K562 (cell line): Measurements from ENCODE around the gene OVCA2. TPM values are rescaled to one million over a fixed set of nuclear protein-coding genes. Genes with fewer than 3 reads are reported as not detected.

Source experiments
- ARID1B ChIP-seq: fragments of 450-650 bp; IDR thresholded peaks from 2 replicates; pipeline ENCODE4 v1.6.1; 2016; ENCODE audit warnings: antibody characterized with exemption, mild to moderate bottlenecking, inconsistent platforms
- ASH1L ChIP-seq: fragments of 450-650 bp; IDR thresholded peaks from 2 replicates; pipeline ENCODE4 v1.6.1; 2018; ENCODE audit warnings: borderline replicate concordance, mild to moderate bottlenecking, low read depth; ENCODE audit not compliant: partially characterized antibody
- ATF1 ChIP-seq, 2 experiments: fragments of 450-650 bp in 1 of 2; IDR thresholded peaks; 2 replicates each; pipeline ENCODE4 v1.6.1; 2016; ENCODE audit warnings: missing compliant biosample characterization in 1 of 2, missing genetic modification characterization in 1 of 2
- CTCF ChIP-seq, 3 experiments: IDR thresholded peaks in 2 of 3; conservative IDR thresholded peaks in 1 of 3; 2 replicates each; pipeline ENCODE4 v1.5.1; 2011 to 2012; ENCODE audit warnings: low read length in 3 of 3, mild to moderate bottlenecking in 3 of 3, control low read depth in 2 of 3, improper control_type of control experiment in 1 of 3, inconsistent platforms in 1 of 3, low read depth in 1 of 3, mixed read lengths in 1 of 3, moderate library complexity in 1 of 3; ENCODE audit not compliant: insufficient read depth in 2 of 3
- DLX4 ChIP-seq: fragments of 250-450 bp; sonication (Bioruptor Pico); IDR thresholded peaks from 2 replicates; pipeline ENCODE4 v1.6.1; 2021; ENCODE audit warnings: mild to moderate bottlenecking
- EP400 ChIP-seq: fragments of 450-650 bp; IDR thresholded peaks from 2 replicates; pipeline ENCODE4 v1.6.1; 2017; ENCODE audit warnings: antibody characterized with exemption, mild to moderate bottlenecking, moderate library complexity
- EZH2 ChIP-seq: IDR thresholded peaks from 2 replicates; pipeline ENCODE4 v1.6.1; 2012; ENCODE audit warnings: low read depth, mild to moderate bottlenecking, inconsistent platforms, low read length, borderline replicate concordance
- HMG20A ChIP-seq: fragments of 450-650 bp; formaldehyde crosslinking; conservative IDR thresholded peaks from 2 replicates; pipeline ENCODE4 v1.4.0; 2020; ENCODE audit warnings: mild to moderate bottlenecking, mixed read lengths
- HNRNPK ChIP-seq: fragments of 200-400 bp; formaldehyde crosslinking; IDR thresholded peaks from one replicate; pipeline ENCODE4 v1.6.1; 2018; ENCODE audit warnings: mild to moderate bottlenecking, low read depth, low read length; ENCODE audit not compliant: poor library complexity, severe bottlenecking
- MBD1 ChIP-seq: fragments of 250-450 bp; sonication (Bioruptor Pico); IDR thresholded peaks from 2 replicates; pipeline ENCODE4 v1.8.0; 2022; ENCODE audit warnings: inconsistent platforms
- MXI1 ChIP-seq: IDR thresholded peaks from 2 replicates; pipeline ENCODE4 v1.6.1; 2011; ENCODE audit warnings: low read depth, mild to moderate bottlenecking, improper control_type of control experiment, low read length
- POLR2AphosphoS2 ChIP-seq: IDR thresholded peaks from 2 replicates; pipeline ENCODE4 v1.6.1; 2012; ENCODE audit warnings: low read length, improper control_type of control experiment
- RHOXF2B ChIP-seq: fragments of 250-450 bp; sonication (Bioruptor Pico); conservative IDR thresholded peaks from 2 replicates; pipeline ENCODE4 v1.5.1; 2021
- TCF3 ChIP-seq: sonication (generic); formaldehyde crosslinking; IDR thresholded peaks from 2 replicates; pipeline ENCODE4 v1.4.0; 2020; ENCODE audit warnings: mild to moderate bottlenecking, missing genetic modification reagents
- TEAD2 ChIP-seq: fragments of 450-650 bp; IDR thresholded peaks from 2 replicates; pipeline ENCODE4 v1.6.1; 2016; ENCODE audit warnings: missing genetic modification characterization, control low read depth, missing compliant biosample characterization
- YY1 ChIP-seq, 3 experiments: IDR thresholded peaks; 2 replicates each; pipeline ENCODE4 v1.6.1; 2011; ENCODE audit warnings: low read length in 2 of 3, mild to moderate bottlenecking in 2 of 3, moderate library complexity in 2 of 3, borderline replicate concordance in 1 of 3, control low read depth in 1 of 3, low read depth in 1 of 3; ENCODE audit not compliant: insufficient read depth in 3 of 3, insufficient replicate concordance in 2 of 3, control insufficient read depth in 1 of 3, insufficient read length in 1 of 3; ENCODE audit errors: extremely low read depth in 1 of 3
- ZBTB26 ChIP-seq: fragments of 450-650 bp; formaldehyde crosslinking; IDR thresholded peaks from 2 replicates; pipeline ENCODE4 v1.4.0; 2022; ENCODE audit warnings: missing genetic modification characterization
- ZNF143 ChIP-seq: sonication (generic); formaldehyde crosslinking; IDR thresholded peaks from 2 replicates; pipeline ENCODE4 v1.9.0; 2022; ENCODE audit warnings: mild to moderate bottlenecking, missing genetic modification reagents
- ZNF224 ChIP-seq: sonication (generic); formaldehyde crosslinking; IDR thresholded peaks from 2 replicates; pipeline ENCODE4 v1.8.0; 2022; ENCODE audit warnings: mild to moderate bottlenecking, missing genetic modification reagents
- polyA plus RNA-seq, 8 experiments: library from polyadenylated mRNA; depleted of rRNA in 4 of 8; stranded (reverse) in 5 of 8; unstranded in 3 of 8; fragments of >200 nt; fragmentation: Nextera tagmentation in 2 of 8; fragmentation: Illumina TruSeq in 1 of 8; extraction: Ambion mirVana in 2 of 8; extraction: Trizol in 1 of 8; gene quantifications; 2 replicates each; pipeline versions ENCODE4 v1.2.1 to v1.2.3, GENCODE V29; 2011 to 2014; ENCODE audit warnings: inconsistent platforms in 1 of 8, missing spikeins in 1 of 8
- total RNA-seq, 7 experiments: library from RNA; depleted of rRNA in 6 of 7; stranded (reverse); fragments of >200 nt in 6 of 7; fragmentation: Illumina TruSeq in 2 of 7; extraction: Trizol in 2 of 7; gene quantifications; 2 replicates each; pipeline versions ENCODE4 v1.2.1 to v1.2.3, GENCODE V29; 2011 to 2021; ENCODE audit warnings: low replicate concordance in 1 of 7
- TF ChIP-seq, protein P1 (sequence below): sonication (generic); formaldehyde crosslinking; IDR thresholded peaks from 2 replicates; pipeline ENCODE4 v1.9.0; 2022; ENCODE audit warnings: mild to moderate bottlenecking, missing genetic modification reagents

OVCA2 gene
- total and polyA plus RNA-seq, 9 of the 15 experiments (the other 6 are each of a cell fraction or from before 2014, with no cell fraction given) = 3.0 to 23.7 (median 14.1) TPM

DNA sequence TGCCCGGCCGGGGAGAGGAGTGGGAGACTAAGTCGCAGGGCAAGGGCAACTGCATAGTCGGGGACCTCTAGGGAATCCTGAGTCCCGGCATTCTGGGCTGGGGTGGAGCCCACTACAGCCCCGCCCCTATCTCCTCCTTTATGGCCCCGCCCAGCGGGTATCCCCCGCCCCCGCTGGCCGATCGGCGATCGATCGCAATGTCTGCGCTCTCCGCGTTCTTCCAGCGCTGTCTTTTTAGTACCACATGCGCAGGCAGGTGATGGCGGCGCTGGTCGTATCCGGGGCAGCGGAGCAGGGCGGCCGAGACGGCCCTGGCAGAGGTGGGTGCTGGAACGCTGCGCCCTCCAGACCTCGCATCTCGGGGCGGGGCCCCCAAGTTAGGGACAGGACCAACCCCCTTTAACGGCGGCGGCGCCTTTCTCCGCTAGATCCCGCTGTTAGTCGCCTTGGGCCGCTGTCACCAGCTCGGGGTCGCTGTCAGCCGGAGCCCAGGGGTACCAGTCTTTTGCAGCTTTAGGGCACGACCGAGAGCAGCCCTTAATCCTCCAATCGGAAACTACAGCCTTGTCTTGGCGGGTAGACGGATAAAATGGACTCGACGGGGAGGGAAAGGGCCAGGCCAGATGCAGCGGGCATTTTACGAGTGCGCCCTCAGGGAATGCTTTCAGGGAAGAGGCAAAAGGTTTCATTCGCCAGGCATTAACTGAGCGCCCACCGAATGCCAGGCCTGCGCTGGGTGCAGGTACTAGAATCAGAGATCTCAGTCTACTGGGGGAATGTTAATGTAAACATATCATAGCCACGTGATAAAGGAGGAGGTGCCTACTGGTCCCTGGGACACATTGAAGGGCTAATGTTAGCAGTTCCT lies 11.7 kb upstream of the OVCA2 start, which contains the start of gene DPH1 (continued):
- TF ChIP-seq EZH2 = no peak
- no peak for TF ChIP-seq POLR2AphosphoS2
- no peak for TF ChIP-seq DLX4 (CRISPR knock-in tag)
- no peak for TF ChIP-seq MBD1 (CRISPR knock-in tag)
- no peak for TF ChIP-seq ZBTB26 (CRISPR knock-in tag)
- peak; percentile 93 for TF ChIP-seq EP400
- TF ChIP-seq HNRNPK = no peak
- no peak for TF ChIP-seq ZNF143 (CRISPR knock-in tag)
- TF ChIP-seq ARID1B = no peak
- TF ChIP-seq CTCF (IDR thresholded peaks at IDR 0.05 in 2 of 3, conservative IDR thresholded peaks at IDR 0.05 in 1 of 3; ENCODE audit: insufficient read depth in 2 of 3, low read depth in 1 of 3, low read length in 3 of 3) = no peak; a peak in 1 of 6 replicates
- no peak for TF ChIP-seq TCF3 (CRISPR knock-in tag)
- no peak for TF ChIP-seq HMG20A
- no peak for TF ChIP-seq TEAD2 (tag)
- no peak for TF ChIP-seq ASH1L
- no peak for TF ChIP-seq RHOXF2B (CRISPR knock-in tag)
- peak; percentile 50 to 95 (median 94) for TF ChIP-seq YY1 (IDR thresholded peaks at IDR 0.05; ENCODE audit: borderline replicate concordance in 1 of 3, control insufficient read depth in 1 of 3, extremely low read depth in 1 of 3, insufficient read depth in 3 of 3, insufficient read length in 1 of 3, insufficient replicate concordance in 2 of 3, low read depth in 1 of 3, low read length in 2 of 3)
- 0 out of 2 replicates have a peak, but pooled peaks have one; percentile 12 for TF ChIP-seq ATF1 (CRISPR knock-in tag; IDR thresholded peaks at IDR 0.05)
- peak; percentile 30; the same call in 1 of the 2 replicates for TF ChIP-seq ATF1 (tag; IDR thresholded peaks at IDR 0.05)
- TF ChIP-seq MXI1 = peak; percentile 90; the same call in 1 of the 2 replicates
- no peak for TF ChIP-seq ZNF224 (CRISPR knock-in tag)
- TF ChIP-seq, protein P1, sequence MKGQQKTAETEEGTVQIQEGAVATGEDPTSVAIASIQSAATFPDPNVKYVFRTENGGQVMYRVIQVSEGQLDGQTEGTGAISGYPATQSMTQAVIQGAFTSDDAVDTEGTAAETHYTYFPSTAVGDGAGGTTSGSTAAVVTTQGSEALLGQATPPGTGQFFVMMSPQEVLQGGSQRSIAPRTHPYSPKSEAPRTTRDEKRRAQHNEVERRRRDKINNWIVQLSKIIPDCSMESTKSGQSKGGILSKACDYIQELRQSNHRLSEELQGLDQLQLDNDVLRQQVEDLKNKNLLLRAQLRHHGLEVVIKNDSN (CRISPR knock-in tag) = peak; percentile 87
